Measurements from ENCODE around the gene EPS8L3.
"Not testable (repeated sequence)": the region's sequence is repeated elsewhere in the genome, so short reads cannot be mapped to it uniquely, and the experiment has no call there.

Gene EPS8L3

DNA sequence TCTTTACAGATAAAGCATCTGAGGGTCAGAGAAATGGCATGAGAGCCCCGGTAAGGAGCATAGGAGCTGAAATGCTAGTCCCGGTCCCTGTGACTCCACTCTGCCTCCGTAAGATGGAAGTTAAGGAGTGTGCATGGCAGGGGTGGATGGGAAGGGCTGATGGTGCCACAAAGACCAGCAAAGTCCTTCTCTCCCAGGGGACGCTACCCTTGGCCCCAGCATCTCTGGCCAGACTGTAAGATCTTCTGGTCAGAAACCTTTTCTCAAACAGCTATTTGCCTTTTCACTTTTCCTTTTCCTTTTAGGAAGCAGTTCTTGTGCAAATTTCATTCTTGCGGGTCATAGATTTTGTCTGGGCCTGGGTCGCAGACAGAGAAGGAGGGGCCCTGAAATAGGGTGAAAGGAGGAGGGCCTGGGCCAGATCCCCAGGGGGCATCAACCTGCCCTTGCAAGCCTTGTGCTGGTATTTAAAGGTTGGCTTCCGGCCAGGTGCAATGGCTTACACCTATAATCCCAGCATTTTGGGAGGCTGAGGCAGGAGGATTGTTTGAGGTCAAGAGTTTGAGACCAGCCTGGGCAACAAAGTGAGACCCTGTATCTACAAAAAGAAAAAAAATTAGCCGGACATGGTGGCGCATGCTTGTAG, 14.4 kb upstream of the EPS8L3 start:
- no peak for DNase-seq

DNA sequence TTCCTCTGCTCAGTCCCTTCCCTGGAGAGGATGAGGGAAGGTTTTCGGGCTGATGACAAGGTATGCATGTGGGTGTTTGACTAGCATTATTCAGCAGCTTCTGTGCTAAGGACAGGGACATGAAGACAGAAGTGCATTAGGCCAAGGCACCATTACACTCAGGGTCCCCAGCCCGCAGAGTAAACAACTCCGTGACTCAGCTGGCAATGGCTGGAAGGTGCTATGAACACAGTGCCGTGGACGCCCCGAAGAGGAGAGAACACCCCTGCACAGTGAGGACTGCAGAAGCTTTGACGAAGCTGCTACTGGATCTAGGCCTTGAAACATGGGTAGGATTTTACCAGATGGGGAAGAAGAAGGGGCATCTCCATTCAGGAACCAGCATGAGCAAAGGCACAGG, 13.7 kb upstream of the EPS8L3 start:
- DNase-seq, result no peak

DNA sequence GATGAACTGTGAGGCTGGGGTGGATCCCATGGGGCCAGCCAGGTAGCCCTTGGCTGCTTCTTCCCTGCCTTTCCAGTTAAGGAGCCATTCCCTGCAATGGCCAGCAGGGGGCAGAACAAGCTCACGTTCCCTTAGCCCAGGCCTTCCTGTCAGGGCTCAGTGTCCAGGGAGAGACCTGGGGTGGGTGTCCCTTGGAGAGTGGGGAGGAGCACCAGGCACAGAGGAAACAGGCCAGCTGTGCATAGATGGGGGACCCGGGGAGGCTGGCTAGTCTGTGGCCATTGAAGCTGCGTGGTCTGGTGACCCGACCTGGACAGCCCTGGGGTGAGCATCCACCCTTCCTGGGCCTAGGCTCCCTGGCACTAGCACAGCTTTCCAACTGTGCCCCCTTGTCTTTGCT, 13.2 kb upstream of the EPS8L3 start:
- DNase-seq, result peak; percentile 74 to 93

DNA sequence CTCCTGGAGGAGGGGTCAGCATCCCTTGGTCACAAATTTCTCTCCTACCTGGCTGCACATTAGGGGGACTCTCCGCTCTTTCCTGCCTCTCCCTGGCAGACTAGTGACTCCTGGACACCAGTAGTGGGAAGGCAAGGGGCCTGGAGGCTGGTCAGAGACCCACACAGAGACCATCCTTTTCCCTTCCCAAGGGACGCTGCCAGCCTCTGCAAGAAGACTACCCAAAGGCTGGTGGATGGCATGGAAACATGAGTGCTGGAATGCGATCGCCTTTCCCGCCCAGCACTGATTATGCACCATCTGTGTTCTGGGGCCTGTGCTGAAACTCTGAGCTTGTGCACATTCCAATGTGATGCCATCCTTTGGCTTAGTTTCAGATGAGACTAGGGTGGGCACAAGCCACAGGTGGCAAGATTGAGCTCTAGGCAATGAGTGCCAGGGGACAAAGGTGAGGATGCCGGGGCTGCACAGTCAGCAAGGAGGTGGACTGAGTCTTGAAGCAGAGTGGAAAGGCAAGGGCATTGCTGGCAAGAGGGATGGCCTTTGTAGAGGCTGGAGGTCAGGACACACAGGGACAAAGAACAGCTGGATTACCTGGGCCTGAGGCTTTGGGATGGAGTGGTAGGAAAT, 12.6 kb upstream of the EPS8L3 start:
- DNase-seq, result no peak

DNA sequence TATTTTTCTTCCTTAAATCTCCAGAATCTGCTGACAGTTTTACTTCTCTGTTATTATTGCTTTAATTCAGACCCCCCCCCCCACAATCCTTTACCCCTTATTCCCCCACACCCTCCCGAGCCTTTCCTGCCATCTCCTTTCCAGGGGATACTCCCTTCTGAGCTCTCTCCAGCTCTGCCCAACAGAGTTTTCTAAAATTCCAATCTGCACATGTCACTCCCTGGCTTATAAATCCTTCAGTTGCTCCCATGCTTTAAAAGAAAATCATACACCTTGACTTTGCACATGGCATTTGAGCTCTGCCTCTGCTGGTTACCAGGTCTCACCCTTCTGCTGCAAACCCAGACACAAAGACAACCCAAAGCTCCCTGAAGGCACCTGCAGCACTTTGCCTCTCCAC, 11.7 kb upstream of the EPS8L3 start:
- no peak for DNase-seq

DNA sequence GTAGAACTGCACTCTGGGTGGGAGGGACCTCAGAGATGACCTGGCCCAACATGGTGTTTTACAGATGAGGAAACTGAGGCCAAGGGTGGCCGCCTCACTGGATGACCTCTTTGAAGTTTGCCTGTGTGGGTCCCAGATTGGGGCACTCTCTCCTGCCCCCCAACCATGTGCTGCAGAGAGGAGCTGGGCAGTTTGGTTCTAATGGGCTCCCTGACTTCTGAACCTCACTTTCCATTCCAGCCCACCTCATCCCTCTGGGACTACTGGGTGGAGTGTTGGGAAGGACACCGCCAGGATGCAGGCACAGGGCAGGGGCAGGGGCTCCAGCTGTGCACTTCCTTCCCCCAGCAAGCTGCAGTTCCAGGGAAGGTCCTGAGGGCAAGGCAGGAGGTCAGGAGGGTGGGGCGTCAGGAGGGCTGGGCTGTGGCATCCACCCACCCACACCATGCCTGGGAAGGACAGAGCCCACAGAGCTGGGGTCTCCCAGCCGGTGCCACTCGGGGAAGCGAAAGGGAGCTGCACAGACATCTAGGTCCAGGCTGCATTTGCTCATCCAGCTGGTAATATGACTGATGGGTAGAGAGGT, 10.3 kb upstream of the EPS8L3 start:
- no peak for DNase-seq

DNA sequence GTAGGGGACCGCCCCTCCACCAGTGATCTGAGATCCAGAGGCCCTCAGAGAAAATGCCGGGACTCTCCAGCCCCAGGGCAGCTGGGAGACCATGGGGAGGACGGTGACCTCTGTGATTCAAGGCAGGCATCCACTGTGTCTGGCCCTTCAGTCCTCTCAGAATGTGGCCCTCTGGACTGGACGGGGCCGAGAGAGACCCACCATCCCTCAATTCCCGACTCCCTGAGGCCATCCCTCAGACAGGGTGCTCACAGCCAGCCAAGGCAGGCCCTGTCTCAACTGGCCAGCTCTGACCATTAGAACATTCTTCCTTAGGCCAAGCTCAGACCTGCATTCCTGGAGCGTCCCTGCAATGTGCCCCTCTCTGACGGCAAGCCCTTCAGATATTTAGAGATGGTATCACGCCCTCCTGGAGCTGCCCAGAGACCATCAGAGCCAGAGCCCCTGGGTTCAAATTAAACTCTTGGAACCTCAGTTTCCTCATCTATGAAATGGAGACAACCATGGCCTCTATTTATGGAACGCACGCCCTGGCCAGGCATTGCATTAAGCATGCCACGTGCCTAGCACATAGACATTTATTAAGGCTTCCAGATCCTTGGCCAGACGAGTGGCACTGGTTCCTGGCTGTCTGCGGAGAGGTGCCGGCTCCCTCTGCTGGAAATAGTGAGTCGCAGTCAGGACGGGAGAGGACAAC, 9.6 kb upstream of the EPS8L3 start:
- peak; percentile 86 to 89 for DNase-seq

DNA sequence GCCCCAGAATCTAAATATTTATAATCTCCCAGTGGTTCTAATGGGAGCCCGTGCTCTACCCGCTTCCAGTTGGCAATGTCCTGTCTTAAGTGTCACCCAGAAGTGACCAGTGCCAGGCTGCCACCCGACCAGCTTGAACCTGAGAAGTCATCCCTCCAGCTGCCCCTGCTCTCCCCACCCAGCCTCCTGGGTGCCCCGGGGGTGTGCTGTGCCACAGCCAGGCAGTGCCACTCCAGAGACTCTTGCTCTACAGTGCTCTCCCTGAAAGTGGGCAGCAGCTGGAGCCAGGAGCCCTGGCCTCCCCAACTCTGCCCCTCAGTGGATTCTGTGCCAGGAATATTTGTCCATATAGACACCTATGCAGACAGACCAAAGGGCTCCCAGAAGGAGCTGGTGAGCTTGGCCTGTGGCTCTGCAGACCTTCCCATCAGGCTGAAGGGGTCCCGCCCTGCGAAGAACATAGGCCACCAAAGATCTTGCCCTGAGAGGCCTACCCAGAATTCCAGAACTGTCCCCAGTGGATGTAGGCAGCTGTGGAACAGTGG, 9.0 kb upstream of the EPS8L3 start:
- no peak for DNase-seq

DNA sequence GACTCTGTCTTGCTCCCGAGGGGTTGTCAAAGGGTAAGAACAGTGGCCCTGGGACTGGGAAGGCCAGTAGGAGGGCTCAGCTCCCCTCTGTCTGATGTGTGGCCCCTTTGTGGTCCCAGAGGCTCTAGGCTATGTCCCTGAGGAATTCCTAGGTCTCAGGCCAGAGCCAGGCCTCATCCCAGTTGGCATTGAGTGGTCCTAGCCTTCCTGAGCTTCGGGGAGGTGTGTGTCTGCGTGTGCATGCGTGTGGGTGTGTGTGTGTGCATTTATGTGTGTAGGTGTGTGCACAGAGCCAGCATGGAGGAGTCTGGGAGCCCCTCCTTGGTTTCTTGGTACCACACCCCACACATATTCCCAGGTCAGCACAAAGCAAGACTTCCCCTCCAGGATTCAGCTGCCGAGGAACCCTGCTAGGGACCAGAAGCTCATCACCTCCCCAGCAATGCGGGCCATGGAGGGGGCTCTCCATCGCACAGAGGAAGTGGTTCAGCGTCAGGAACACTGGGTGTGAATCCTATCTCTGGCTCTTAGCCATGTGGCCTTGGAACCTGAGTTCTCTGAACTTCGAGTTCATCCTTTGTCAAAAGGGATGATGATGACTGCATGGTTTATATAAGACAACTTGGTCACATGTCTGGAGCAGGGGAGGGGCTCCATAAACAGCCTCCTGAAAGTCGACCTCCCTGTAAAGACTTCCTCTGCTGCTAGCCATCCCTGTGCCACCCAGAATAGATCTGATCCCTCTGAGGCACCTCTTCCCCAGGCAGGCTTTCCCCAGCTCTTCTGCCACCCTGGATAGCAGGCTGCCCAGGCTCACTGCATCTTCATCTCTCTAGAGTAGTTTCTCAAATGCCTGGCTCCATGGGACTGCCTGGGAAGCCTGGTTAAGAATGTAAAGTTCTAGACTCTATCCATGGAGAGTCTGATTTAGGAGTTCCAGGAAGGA, 8.3 kb upstream of the EPS8L3 start:
- DNase-seq, result no peak

DNA sequence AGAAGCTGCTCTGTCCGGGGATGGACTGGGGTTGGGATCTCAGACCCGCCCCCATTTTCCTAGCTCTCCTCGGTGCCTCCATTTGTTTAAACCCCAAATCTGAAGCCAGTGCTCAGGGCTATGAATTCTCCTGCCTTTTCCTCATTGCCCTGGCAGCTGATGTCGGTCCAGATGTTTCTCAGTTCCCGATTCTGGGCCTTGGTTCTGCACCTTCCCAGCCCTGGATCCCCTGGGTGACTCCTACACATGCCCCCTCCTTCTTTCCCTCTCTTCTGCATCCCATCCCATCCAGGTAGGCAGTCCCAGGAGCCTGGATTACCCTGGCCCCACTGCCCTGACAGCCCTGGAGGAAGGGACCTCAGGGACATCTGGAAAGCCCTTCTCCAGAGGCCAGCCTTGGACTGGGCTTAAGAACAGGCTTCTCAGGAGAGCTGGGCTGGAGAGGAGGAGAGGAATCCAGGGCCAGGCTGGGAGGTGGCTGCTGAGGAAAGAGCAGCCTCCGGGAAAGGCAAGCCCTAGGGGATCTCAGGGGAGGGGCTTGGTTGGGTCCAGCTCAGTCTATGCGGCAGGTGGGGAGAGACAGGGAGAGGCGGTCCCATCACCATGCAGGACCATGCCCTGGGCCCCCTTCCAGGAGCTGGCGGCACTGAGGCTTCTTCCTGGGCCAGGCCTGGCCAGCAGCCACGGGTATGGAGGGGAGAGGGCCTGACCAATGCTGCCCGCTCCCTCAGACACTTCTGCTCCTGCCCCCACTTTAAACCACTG, 6.8 kb upstream of the EPS8L3 start:
- no peak for DNase-seq

DNA sequence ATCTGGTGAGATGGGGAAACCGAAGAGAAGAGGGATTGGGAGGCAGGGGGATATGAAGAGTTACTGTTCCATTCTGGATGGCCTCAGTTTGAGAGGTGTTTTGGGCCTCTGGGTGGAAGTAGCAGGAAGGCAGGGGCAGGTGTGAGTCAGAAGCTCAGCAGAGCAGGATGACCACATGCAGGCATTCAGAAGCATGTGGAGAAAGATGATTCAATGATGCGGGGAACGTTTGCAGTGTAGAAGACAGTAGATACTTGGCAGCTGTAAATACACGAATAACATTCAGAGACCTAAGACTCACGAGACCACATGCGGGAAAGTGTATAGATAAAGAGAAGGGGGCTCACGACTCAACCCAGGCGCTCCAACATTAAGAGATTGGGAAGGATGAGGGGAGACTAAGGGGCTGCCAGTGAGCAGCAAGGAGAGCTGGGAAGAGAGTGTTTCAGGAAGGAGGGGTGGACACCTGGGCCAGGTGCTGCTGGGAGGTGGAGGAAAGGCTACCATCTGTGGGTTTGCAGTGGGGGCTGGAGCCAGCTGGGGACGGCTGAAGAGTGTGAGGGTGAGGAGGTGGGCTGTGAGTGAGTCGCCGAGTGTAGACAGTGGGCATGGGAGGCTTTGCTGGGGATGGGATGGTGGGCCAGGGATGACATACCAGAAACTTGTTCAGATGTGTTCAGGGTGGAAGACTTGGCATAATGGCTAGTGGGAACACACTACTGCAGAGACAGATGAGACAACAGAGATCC, 5.8 kb upstream of the EPS8L3 start:
- no peak for DNase-seq

DNA sequence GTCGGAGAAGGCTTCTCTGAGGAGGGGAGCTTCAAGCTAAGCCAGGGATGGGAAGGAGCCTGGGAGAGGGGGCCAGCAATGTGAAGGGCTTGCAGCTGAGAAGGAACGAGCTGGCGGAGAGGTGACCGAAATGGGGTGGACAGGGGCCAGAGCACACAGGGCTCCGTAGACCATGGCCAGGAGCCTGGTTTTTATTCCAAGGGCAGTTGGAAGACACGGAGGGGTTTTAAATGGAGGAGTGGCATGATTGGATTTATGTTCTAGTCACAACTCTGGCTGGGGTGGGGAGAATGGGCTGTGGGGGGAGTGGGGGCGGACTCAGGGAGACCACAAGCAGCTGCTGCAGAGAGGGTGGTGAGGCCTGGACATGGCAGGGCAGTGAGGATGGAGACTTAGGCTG, 5.1 kb upstream of the EPS8L3 start:
- DNase-seq, result no peak

DNA sequence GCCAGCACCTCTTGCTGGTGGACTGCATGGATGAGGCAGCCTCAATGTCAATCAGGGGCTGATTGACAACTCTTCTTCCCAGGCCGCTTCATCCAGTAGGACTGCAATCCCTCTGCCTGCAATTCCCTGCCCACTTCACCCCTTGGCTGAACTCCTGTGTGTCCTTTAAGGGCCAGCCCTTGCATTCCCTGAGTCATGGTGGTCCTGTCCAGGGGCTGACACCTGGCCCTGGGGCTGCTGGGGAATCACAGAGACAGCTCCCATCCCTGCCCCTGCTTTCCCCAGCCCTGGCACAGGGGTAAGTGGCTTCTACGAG, 4.6 kb upstream of the EPS8L3 start:
- no peak for DNase-seq

DNA sequence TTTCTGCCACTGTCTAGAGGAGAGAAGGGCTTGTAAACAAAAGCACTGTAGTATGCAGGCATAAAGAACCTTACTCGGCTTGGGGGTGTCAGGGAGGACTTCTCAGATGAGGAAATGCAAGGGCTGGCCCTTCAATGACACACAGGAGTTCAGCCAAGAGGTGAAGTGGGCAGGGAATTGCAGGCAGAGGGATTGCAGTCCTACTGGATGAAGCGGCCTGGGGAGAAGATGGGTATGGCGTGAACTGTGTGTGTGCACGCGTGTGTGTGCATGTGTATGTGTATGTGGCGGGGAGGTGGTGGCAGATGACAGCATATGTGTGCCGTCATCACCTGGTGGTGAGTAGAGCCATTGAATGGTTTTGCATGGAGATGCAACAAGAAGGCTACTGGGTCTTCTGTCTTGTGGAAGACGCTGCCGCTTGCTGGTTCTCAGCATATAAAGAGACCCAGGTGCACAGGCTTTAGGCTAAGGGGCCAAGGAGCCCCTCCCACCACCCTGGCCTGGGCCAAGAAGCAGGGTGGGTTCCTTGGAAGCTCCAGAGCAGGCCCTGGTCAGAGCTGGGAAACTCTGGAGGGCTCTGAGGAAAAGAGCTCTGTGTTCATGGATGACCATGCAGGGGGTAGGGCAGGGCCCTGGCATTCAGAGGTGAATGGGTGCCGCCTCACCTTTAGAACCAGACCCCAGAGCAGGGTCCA, 4.1 kb upstream of the EPS8L3 start:
- no peak for DNase-seq

DNA sequence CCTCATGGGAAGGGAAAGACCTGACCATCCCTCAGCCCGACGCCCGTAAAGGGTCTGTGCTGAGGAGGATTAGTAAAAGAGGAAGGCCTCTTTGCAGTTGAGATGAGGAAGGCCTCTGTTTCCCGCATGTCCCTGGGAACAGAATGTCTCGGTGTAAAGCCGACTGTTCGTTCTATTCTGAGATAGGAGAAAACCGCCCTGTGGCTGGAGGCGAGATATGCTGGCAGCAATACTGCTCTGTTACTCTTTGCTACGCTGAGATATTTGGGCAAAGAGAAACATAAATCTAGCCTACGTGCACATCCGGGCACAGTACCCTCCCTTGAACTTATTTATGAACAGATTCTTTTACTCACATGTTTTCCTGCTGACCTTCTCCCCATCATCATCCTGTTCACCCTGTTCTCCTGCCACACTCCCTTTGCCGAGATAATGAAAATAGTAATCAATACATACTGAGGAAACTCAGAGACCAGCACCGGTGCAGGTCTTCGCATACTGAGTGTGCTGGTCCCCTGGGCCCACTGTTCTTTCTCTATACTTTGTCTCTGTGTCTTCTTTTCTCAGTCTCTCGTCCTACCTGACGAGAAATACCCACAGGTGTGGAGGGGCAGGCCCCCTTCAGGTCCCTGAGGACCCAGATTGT, 3.4 kb upstream of the EPS8L3 start:
- not testable (repeated sequence) for DNase-seq

DNA sequence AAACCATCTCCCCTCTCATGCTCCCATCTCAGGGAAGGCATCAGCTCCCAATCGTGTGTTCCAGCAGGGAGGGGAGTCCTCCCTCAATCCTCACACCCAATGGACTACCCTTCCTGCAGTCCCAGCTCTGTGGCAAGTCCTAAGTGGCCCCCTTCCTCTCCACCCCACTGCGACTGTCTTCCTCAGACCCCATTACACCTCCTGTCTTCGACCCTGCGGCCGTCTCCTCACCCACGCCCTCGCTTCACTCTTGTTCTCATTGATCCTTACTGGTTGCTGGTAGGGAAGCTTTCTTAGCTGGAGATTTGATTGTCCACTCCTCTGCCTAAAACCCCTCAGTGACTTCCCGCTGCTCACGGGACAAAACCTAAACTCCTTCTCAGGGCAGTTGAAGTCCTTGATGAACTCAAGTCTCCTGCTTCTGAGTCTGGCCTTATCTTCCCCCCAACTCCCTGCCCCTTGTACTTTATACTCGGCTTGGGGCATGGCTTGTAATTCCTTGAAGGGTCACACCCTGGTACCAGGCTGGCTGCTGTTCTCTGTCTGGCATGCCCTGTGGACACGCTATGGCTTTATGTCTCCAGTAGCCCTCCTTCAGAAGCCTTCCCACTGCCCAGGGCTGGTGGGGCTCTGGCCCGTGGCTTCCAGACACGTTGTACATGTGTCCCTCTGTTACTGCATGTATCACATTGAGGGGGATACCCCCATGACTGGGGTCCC, 2.3 kb upstream of the EPS8L3 start:
- DNase-seq, result no peak

DNA sequence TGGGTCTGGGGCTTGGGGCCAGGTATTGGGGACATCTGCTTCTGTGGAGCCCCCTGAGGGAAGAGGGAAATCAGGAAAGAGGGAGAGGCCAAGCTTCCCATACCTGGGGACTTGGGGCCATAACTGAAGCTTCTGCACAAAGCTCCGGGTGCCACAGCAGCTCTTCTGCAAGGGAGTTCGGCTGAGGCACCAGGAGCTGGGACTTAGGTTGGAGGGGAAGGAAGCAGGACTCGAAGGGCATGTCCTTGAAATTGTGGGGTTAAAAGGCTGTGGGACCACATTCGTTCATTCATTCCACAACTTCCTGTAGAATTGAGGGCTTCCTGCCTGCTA, 1.7 kb upstream of the EPS8L3 start:
- DNase-seq, result no peak

DNA sequence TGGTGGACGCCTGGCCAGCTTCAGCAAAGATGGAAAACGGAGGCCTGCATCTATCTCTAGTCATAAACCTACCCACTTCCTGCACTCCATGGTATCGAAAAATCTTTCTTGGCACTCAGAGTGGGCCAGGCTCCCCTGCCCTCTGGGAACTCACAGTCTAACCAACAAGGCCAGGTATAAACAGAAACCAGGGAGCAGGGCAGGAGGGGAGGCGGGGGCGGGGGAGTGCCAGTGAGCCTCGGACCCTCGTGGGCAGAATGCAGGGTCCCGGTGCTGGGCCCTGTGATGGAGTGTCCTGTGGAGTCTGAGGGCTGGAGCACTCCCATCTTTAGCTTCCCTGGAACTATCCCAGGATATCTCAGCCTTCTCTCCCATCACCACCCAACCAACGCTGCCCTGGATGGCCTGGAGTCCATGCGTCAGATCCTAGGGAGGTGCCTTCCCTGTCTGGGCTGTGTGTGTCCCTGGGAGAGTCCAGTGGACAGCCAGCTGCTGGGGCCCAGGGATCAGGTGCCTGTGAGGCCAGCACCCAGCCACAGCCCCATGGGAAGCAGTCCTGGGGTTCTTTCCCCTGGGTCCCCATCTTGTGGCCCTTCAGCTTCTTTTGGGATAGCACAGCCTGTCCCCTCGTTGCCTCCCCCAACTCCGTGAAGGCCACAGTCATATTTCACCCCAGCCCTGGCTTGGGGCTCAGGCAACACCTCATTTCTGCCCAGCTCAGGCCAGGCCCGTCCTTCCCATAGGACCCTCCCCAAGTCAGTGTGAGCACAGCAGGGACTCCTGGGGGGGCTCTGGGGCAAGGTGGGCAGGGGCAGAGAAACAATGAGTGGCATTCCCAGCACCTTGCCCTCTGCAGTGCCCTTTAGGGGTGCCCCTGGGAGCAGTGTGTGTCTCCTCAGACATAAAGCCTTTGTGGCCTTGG, 1.1 kb upstream of the EPS8L3 start:
- DNase-seq, result no peak
